Measurements from ENCODE around the gene NEK2.

GRCh38 chr1:211639475-211640300, 35.7 kb downstream of the NEK2 start:
- TF ChIP-seq CTCF (IDR thresholded peaks at IDR 0.05) (no peak), POLR2A (IDR thresholded peaks at IDR 0.05) (no peak), POLR2AphosphoS5 (IDR thresholded peaks at IDR 0.05) (no peak)

Measured in breast epithelium (tissue), 3 donors.